PFSK-1 (cell line): ENCODE results near the gene STK16. TPM values are rescaled to one million over a fixed set of nuclear protein-coding genes. Genes with fewer than 3 reads are reported as not detected.
A peak's percentile ranks its signal among the peaks of the same experiment; 100 is the strongest.

ENCODE experiments used
- FOXP2 ChIP-seq: optimal IDR thresholded peaks from 2 replicates; pipeline ENCODE3; 2011; ENCODE audit warnings: borderline replicate concordance, control low read depth, inconsistent platforms; ENCODE audit not compliant: insufficient read depth; ENCODE audit errors: extremely low read length, extremely low read depth
- POLR2AphosphoS5 ChIP-seq: IDR thresholded peaks from 2 replicates; pipeline ENCODE4 v1.6.1; 2012; ENCODE audit warnings: low read depth, mild to moderate bottlenecking, control low read depth, low read length, moderate library complexity
- REST ChIP-seq, 2 experiments: IDR thresholded peaks; 2 replicates each; pipeline versions ENCODE4 v1.6.1 to v1.8.0; 2011 to 2012; ENCODE audit warnings: low read depth in 2 of 2, low read length in 2 of 2, control low read depth in 1 of 2, inconsistent platforms in 1 of 2, mild to moderate bottlenecking in 1 of 2, moderate library complexity in 1 of 2; ENCODE audit not compliant: insufficient read depth in 1 of 2
- SIN3A ChIP-seq: IDR thresholded peaks from 2 replicates; pipeline ENCODE4 v1.6.1; 2012; ENCODE audit warnings: mild to moderate bottlenecking, low read length, moderate library complexity, borderline replicate concordance; ENCODE audit not compliant: insufficient read depth
- TAF1 ChIP-seq: IDR thresholded peaks from 2 replicates; pipeline ENCODE4 v1.6.1; 2012; ENCODE audit warnings: low read length, control low read depth, borderline replicate concordance; ENCODE audit not compliant: insufficient read depth
- polyA plus RNA-seq: library from polyadenylated mRNA; unstranded; fragments of >200 nt; gene quantifications from one replicate; pipeline ENCODE4 v1.2.1, GENCODE V29; 2012; ENCODE audit warnings: low read depth, missing spikeins; ENCODE audit not compliant: insufficient read length

The STK16 gene
- 17.9 TPM for polyA plus RNA-seq

- TF ChIP-seq REST (IDR thresholded peaks at IDR 0.05; ENCODE audit: insufficient read depth in 1 of 2, low read depth in 2 of 2, low read length in 2 of 2), result 0 out of 4 replicates have a peak, but pooled peaks of 1 of the 2 experiments have one; percentile 17
- TF ChIP-seq FOXP2, result peak; percentile 73
- TF ChIP-seq TAF1, result peak; percentile 59; the same call in 1 of the 2 replicates
- TF ChIP-seq SIN3A, result peak; percentile 60; the same call in 1 of the 2 replicates
- peak; percentile 90 for TF ChIP-seq POLR2AphosphoS5
These were observed at the start of gene STK16, which contains the start of gene GLB1L for GRCh38 chr2:219245148-219245898. Gene STK16 (plus strand): TSS chr2:219245479. CDS start chr2:219246000, 521 bp downstream. Gene GLB1L (minus strand): TSS chr2:219245444. CDS start chr2:219243573, 1,871 bp downstream.

GRCh38 chr2:219197388-219197787 lies 47.9 kb upstream of the STK16 start:
- no peak for TF ChIP-seq REST (IDR thresholded peaks at IDR 0.05; ENCODE audit: insufficient read depth in 1 of 2, low read depth in 2 of 2, low read length in 2 of 2)
- no peak for TF ChIP-seq TAF1
- no peak for TF ChIP-seq FOXP2
- no peak for TF ChIP-seq POLR2AphosphoS5
- no peak for TF ChIP-seq SIN3A

GRCh38 chr2:219198974-219199373 lies 46.3 kb upstream of the STK16 start:
- TF ChIP-seq FOXP2 (no peak), SIN3A (no peak), REST (IDR thresholded peaks at IDR 0.05; ENCODE audit: insufficient read depth in 1 of 2, low read depth in 2 of 2, low read length in 2 of 2) (no peak), POLR2AphosphoS5 (no peak), TAF1 (no peak)

GRCh38 chr2:219199470-219200211 lies 45.6 kb upstream of the STK16 start:
- TF ChIP-seq FOXP2 (no peak), POLR2AphosphoS5 (no peak), SIN3A (no peak), TAF1 (no peak), REST (IDR thresholded peaks at IDR 0.05; ENCODE audit: insufficient read depth in 1 of 2, low read depth in 2 of 2, low read length in 2 of 2) (no peak)
